ENCODE results near the gene ST7.

The ST7 gene

DNA sequence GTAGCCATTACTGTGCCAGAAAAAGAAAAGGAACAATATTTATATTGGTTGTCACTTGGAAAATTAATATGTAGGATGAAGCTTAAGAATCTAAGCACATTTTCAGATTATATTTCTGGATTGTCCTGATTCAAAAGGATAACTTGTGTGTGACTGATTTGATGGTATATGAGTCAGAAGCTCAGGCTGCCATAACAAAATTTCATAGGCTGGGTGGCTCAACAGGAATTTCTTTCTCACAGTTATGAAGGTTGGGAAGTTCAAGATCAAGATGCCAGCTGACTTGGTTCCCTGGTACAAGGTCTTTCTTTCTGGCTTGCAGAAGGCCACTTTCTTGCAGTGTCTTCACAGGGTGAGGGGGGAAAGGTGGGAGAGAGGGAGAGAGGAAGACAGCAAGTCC is 108.5 kb downstream of the ST7 start:
- DNase-seq: no peak

DNA sequence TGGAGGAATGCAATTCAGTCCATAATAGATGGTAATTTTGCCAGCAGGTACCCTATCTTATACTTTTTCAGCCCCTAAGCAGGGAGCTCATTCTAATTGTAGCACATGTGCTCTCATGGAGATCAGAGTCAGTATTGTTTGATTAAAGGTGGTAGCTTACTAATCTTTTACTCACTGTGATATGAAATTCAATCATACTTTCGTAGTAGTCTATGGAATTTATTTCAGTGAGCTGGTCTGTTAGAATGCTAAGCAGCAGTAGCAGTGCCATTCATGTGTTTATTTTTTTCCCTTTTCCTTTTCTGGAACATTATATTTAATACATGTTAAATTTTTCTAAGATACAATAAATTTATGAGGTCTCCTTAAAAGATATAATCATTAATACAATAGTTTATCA is 109.0 kb downstream of the ST7 start:
- DNase-seq: no peak

- no peak for DNase-seq
Observed at GRCh38 chr7:117064688-117065087, 111.4 kb downstream of the ST7 start.

DNA sequence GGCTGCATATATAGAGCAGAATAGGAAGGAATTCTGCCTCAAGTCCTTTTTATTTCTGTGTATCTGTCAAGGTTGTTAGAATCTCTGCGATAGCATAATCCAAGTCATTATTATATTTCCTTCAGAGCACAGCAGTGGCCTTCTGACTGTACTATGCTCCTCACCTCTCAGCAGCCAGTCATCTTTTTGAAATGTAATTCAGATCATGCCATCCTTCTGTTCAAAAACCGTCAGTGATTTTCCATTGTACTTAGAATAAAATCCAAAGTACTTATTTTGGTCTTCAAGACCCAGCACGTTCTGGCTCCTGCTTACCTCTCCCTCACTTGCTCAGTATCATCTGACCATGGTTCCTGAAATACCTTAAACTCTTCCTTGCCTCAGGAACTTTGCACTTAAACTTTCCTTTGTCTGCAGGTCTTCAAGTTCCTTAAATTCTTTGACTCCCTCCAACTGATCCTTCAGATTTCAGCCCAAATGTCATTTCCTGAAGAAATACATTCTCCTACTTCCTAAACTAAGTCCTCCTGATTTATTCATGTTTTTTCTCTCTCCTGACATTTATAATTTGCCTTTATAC is 112.4 kb downstream of the ST7 start:
- DNase-seq: no peak

DNA sequence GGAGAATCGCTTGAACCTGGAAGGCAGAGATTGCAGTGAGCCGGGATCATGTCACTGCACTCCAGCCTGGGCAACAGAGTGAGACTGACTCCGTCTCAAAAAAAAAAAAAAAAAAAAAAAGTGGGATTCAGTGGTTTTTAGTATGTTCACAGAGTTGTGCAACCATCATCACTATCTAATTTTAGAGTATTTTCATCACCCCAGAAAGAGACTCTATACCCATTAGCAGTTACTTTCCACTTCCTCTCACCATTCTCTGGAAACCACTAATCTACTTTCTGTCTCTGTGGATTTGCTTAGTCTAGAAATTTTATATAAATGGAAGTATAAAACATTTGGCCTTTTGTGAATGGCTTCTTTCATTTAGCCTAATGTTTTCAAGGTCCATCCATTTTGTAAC is 113.4 kb downstream of the ST7 start:
- no peak for DNase-seq

GRCh38 chr7:117067340-117067739 is 114.0 kb downstream of the ST7 start:
- DNase-seq: no peak

GRCh38 chr7:117068511-117069145 is 115.3 kb downstream of the ST7 start:
- DNase-seq: peak in 8 of 56 donors; percentile 2 to 52 (median 16)

- no peak for DNase-seq
Observed at GRCh38 chr7:117069379-117069778, 116.1 kb downstream of the ST7 start.

- DNase-seq: no peak
Observed at GRCh38 chr7:117071551-117071950, 118.2 kb downstream of the ST7 start.

DNA sequence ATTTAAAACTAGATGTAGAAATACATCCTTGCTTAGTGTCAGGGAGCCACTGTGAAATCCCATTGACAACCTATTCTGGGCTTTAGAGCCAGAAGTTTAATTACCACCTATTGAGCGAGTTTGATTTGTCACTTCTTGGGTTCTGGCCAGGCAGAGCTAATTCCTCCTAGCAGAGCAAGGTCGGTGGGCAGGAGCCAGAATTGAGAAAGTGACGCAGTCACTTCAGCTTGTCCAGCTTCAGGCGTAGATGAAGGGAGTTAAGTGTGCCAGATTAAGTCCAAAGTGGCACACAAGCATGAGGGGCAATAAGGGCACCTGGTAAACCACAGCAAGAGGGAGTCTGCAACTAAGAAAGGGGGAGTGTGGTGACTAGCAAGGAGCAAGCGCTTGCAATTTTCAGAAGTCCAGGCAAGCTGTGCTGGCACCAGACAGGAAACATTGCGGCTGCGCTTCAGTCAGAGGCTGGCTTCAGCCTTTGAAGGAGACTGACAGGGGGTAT is 119.4 kb downstream of the ST7 start:
- DNase-seq: peak in 37 of 56 donors; percentile 16 to 79 (median 45)

DNA sequence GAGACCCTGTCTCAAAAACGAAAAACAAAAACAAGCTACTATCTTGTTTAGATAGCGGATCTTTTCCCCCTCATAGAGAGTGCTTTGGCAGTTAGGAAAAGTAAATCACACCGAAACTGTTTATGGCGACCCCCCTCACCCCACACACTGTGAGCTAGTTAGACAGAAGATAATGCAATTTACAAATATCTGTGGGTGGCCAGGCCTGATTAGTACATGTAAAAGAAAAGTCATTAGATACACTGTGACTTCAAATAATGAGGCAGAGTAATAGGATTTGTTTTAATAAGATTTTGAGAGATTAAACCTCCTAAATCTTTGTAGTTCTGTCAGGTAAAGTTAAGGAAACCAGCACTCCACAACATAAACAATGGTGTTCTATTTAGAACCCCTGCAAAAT is 121.1 kb downstream of the ST7 start:
- DNase-seq: no peak

- DNase-seq: no peak
Observed at GRCh38 chr7:117075934-117076333, 122.6 kb downstream of the ST7 start.

DNA sequence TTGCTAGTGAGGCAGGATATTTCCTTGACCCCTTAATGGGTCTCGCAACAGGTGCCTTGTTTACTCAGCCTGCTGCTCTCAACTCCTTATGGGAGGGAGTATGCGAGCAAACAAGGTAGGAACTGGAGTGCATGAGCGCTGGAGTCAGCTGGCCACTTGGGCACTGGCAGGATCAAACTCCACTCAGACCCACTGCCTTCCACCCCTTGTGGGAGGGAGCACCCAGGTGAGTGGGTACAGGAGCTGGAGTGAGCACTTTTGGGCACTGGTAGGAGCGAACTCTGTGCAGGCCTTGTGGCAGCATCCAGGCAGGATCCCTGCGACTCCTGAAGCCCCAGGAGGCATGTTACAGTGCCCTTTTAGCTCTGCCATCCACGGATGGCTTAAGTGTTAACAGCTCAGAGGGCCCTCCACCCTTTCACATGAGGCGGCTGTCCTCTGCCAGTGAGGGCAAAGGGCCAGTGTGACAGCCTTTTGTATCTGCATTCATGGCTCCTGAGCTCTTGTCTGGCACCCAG is 123.2 kb downstream of the ST7 start:
- no peak for DNase-seq

DNA sequence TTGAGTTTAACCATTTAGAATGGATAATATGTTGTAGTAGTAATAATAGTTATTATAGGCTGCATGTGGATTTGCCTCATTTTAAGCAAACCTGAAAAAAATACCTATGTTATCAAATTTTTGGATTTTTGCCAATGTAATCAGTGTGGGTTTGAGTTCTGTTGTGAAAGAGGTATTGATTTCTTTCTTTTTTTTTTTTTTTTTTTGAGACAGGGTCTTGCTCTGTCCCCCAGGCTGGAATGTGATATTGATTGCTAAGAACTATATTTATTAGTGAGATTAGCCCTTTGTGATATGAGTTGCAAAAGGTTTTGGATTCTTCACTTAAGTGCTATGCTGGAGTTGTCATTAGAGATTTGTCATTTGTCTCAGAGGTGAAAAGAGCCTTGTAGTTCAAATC is 124.4 kb downstream of the ST7 start:
- no peak for DNase-seq

GRCh38 chr7:117082647-117083046 is 129.3 kb downstream of the ST7 start:
- DNase-seq: no peak

DNA sequence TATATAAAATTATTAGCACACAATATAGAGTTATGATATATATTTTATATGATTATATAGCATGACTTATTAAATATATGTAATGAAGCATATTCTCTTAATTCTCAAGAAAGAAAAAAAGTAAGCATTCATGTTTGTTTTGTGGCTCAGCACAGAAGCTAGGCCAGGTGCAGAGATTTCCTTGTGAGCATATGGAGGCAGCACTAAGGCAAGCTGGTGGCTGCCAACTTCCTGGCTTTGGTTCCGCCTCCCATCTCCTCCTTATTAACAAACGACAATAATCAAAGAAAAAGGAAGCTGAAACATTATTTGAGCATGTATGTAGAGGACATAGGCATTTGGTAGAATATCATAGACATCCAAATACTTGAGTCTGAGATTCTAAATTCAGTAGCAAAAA is 130.3 kb downstream of the ST7 start:
- DNase-seq: no peak

- no peak for DNase-seq
Observed at GRCh38 chr7:117084286-117084685, 131.0 kb downstream of the ST7 start.

GRCh38 chr7:117085275-117085674 is 132.0 kb downstream of the ST7 start:
- no peak for DNase-seq

DNA sequence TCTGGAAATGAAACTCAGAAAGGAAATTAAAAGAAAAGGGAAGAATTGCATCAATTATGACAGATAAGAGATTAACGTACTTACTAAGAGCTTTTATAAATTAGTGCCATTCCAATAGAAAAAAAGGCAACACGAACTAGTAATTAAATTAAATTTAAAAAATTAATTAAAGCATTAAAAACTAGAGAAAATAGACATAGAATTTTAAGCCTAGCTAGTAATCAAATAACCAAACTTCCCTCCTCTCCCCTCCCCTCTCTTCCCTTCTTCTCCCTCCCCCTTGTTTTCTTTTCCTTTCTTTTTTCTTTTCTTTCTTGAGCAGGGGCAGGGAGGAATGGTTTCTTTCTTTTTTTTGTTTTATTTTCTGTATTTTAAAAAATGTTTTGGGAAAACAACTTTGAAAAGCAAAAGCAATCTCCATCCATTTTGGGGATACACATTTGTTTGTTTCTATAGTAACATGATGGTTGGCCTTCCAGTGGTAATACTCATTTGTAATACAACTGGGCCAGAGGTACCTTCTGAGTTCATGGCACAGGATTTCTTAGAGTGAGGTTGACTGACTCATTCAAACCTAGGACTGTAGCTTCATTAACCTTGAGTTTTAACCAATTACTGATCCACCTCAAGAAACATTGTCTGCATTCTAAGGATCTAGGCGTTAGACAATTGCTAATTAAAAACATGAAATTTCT is 132.6 kb downstream of the ST7 start:
- DNase-seq: no peak

GRCh38 chr7:117086788-117087187 is 133.5 kb downstream of the ST7 start:
- no peak for DNase-seq

GRCh38 chr7:117087639-117088396 is 134.5 kb downstream of the ST7 start:
- DNase-seq: no peak

Data from nucleus accumbens (tissue), 56 donors.